GM23338 (cell line): Measurements from ENCODE around the gene LDB1. TPM values are rescaled to one million over a fixed set of nuclear protein-coding genes. Genes with fewer than 3 reads are reported as not detected.

Experiments
- ATAC-seq: fragments of 200-7000 bp; cut with Tn5 transposase; 3 replicates; pipeline ENCODE4 v1.9.1; 2020
- DNase-seq: peaks from one replicate; pipeline ENCODE4 v3.0.0-alpha.2; 2015; ENCODE audit warnings: low spot score
- H2AFZ ChIP-seq: fragments of 200-600 bp; sonication (generic); 2 replicates; pipeline ENCODE4 v1.8.0; 2016; ENCODE audit warnings: antibody characterized with exemption, mild to moderate bottlenecking, moderate library complexity
- H3F3A ChIP-seq: fragments of 200-600 bp; sonication (generic); replicated peaks from 2 replicates; pipeline ENCODE4 v1.8.0; 2017; ENCODE audit warnings: antibody characterized with exemption, mixed run types, low read depth
- H3K27ac ChIP-seq: fragments of 200-600 bp; sonication (generic); 2 replicates; pipeline ENCODE4 v1.6.1; 2016; ENCODE audit warnings: low read depth
- H3K27me3 ChIP-seq: fragments of 200-600 bp; sonication (generic); 2 replicates; pipeline ENCODE4 v1.8.0; 2016; ENCODE audit warnings: mild to moderate bottlenecking, mixed run types, moderate library complexity; ENCODE audit not compliant: insufficient read depth
- H3K36me3 ChIP-seq: fragments of 200-600 bp; sonication (generic); 2 replicates; pipeline ENCODE4 v1.8.0; 2016; ENCODE audit warnings: mild to moderate bottlenecking; ENCODE audit not compliant: insufficient read depth
- H3K4me1 ChIP-seq: fragments of 200-600 bp; sonication (generic); 2 replicates; pipeline ENCODE4 v1.8.0; 2016; ENCODE audit warnings: mild to moderate bottlenecking, moderate library complexity; ENCODE audit not compliant: insufficient read depth
- H3K4me2 ChIP-seq: fragments of 200-600 bp; sonication (generic); 2 replicates; pipeline ENCODE4 v1.7.1; 2017; ENCODE audit warnings: mixed run types
- H3K4me3 ChIP-seq: fragments of 200-600 bp; sonication (generic); 2 replicates; pipeline ENCODE4 v1.6.1; 2016; ENCODE audit warnings: mixed run types
- H3K79me2 ChIP-seq: fragments of 200-600 bp; sonication (generic); replicated peaks from 2 replicates; pipeline ENCODE4 v1.8.0; 2017; ENCODE audit warnings: mild to moderate bottlenecking; ENCODE audit not compliant: insufficient read depth
- H3K9me2 ChIP-seq: fragments of 200-600 bp; sonication (generic); 2 replicates; pipeline ENCODE4 v1.8.0; 2017; ENCODE audit not compliant: insufficient read depth
- H4K20me1 ChIP-seq: fragments of 200-600 bp; sonication (generic); replicated peaks from 2 replicates; pipeline ENCODE4 v1.8.0; 2017; ENCODE audit warnings: mild to moderate bottlenecking; ENCODE audit not compliant: insufficient read depth
- H3K27ac Mint-ChIP-seq: 2 replicates; pipeline ENCODE4 v1.8.0; 2020; ENCODE audit warnings: inconsistent platforms, mild to moderate bottlenecking, moderate library complexity, mixed read lengths
- H3K27me3 Mint-ChIP-seq: 3 replicates; pipeline ENCODE4 v1.8.0; 2022; ENCODE audit warnings: low read depth, mild to moderate bottlenecking, moderate library complexity, mixed read lengths, inconsistent platforms; ENCODE audit not compliant: insufficient read depth, poor library complexity
- H3K36me3 Mint-ChIP-seq: 3 replicates; pipeline ENCODE4 v1.8.0; 2021; ENCODE audit warnings: low read depth, mild to moderate bottlenecking, inconsistent platforms, moderate library complexity, mixed read lengths
- H3K4me1 Mint-ChIP-seq: 3 replicates; pipeline ENCODE4 v1.8.0; 2020; ENCODE audit warnings: mild to moderate bottlenecking, inconsistent platforms, mixed read lengths
- H3K4me3 Mint-ChIP-seq: 3 replicates; pipeline ENCODE4 v1.8.0; 2021; ENCODE audit warnings: moderate library complexity, mild to moderate bottlenecking, inconsistent platforms, mixed read lengths
- H3K9me3 Mint-ChIP-seq: 3 replicates; pipeline ENCODE4 v1.8.0; 2020; ENCODE audit warnings: moderate library complexity, mild to moderate bottlenecking, inconsistent platforms, mixed read lengths
- CREB1 ChIP-seq: fragments of 250-450 bp; sonication (Bioruptor Pico); IDR thresholded peaks from 2 replicates; pipeline ENCODE4 v1.5.0; 2020; ENCODE audit warnings: low read depth, mild to moderate bottlenecking, moderate library complexity
- JUNB ChIP-seq: IDR thresholded peaks from one replicate; pipeline ENCODE4 v1.6.1; 2016; ENCODE audit warnings: antibody characterized with exemption; ENCODE audit not compliant: unreplicated experiment
- POLR2AphosphoS5 ChIP-seq: IDR thresholded peaks from 2 replicates; pipeline ENCODE4 v1.6.1; 2016; ENCODE audit warnings: antibody characterized with exemption, low read depth
- ZNF114 ChIP-seq: fragments of 250-450 bp; sonication (Bioruptor Pico); IDR thresholded peaks from 2 replicates; pipeline ENCODE4 v1.5.0; 2020; ENCODE audit warnings: mild to moderate bottlenecking, moderate library complexity
- polyA plus RNA-seq: library from polyadenylated mRNA; unstranded; fragments of >200 nt; fragmentation: Nextera tagmentation; extraction: Ambion mirVana; gene quantifications from 2 replicates; pipeline ENCODE4 v1.2.1, GENCODE V29; 2016
- total RNA-seq: library from RNA; depleted of rRNA; stranded (reverse); fragments of >200 nt; shearing (Covaris generic); gene quantifications from 2 replicates; pipeline ENCODE4 v1.2.3, GENCODE V29; 2014
- TF ChIP-seq, protein P1 (sequence below), 2 experiments: fragments of 200-600 bp in 1 of 2; sonication (generic) in 1 of 2; conservative IDR thresholded peaks; 2 replicates each; pipeline versions ENCODE4 v1.5.1 to v1.6.1; 2016 to 2017; ENCODE audit warnings: antibody characterized with exemption in 2 of 2, low read depth in 2 of 2, mild to moderate bottlenecking in 2 of 2, moderate library complexity in 1 of 2
- TF ChIP-seq, protein P2 (sequence below): fragments of 250-450 bp; sonication (Bioruptor Pico); IDR thresholded peaks from 2 replicates; pipeline ENCODE4 v1.5.0; 2020; ENCODE audit warnings: mild to moderate bottlenecking, moderate library complexity

LDB1 gene
- total and polyA plus RNA-seq, 2 experiments from 2014 or later: 16.3 to 69.3 TPM

DNA sequence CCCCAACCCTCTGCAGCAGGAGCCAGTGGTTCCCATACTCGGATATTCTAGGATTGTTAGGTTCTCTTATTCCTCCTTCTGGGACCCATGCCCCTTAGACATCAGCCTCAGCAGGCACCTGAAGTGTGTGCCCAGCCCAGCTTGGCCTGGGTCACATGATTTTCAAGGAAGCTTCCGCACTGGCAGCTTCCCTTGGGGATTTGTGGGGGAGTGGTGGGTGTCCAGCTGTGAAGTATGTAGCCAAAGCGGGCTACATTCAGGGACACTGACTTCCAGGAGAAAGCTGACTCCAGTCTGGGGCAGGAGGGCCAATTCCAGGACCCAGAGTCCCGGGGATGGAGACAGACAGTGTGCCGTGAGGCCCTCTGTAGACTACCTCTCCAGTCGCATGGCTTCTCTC lies 1.3 kb downstream of the LDB1 start:
- DNase-seq: peak; percentile 49

DNA sequence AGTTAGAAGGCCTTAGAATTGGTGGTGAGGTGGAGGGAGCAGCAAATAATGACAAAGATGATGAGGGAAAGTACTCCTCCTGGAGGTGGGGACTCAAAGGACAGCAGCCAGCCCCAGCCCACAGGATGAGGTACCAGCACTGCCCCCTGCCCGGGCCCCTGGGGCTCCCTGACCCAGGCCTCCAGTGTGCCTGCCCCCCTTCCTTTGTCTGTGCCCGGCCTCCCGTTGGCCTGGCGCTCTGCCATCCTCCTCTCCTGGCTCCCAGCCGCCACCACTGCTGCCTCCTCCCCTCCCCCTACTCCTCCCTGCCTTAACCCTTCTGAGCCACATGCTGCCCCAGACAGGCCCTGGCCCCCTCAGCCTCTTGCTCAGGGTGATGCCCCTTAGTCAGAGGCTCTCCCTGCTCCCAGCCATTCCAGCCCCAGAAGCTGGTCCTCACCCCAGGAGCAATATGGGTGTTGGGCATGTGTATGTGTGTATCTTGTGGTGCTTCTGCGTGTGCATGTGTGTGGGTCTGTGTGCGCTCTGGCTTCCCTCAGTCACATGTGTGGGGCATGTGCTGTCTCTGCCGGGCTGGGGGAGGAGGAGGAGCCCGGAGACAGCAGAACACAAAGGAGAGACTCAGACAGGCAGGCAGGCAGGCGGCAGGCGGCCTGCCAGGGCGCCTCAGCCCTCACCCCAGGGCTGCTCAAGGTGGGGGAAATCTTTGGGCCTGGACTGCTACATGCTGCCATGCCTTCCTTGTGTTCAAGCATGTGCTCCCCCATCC lies 2.6 kb downstream of the LDB1 start:
- peak overlapping the region; percentile 93 for H3K4me3 Mint-ChIP-seq
- no peaks in the 10 kb centered on the region for H3K36me3 ChIP-seq
- no peaks in the 10 kb centered on the region; the same call in 1 of the 3 replicates for H3K9me3 Mint-ChIP-seq
- TF ChIP-seq, protein P1, sequence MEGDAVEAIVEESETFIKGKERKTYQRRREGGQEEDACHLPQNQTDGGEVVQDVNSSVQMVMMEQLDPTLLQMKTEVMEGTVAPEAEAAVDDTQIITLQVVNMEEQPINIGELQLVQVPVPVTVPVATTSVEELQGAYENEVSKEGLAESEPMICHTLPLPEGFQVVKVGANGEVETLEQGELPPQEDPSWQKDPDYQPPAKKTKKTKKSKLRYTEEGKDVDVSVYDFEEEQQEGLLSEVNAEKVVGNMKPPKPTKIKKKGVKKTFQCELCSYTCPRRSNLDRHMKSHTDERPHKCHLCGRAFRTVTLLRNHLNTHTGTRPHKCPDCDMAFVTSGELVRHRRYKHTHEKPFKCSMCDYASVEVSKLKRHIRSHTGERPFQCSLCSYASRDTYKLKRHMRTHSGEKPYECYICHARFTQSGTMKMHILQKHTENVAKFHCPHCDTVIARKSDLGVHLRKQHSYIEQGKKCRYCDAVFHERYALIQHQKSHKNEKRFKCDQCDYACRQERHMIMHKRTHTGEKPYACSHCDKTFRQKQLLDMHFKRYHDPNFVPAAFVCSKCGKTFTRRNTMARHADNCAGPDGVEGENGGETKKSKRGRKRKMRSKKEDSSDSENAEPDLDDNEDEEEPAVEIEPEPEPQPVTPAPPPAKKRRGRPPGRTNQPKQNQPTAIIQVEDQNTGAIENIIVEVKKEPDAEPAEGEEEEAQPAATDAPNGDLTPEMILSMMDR (conservative IDR thresholded peaks at IDR 0.05; ENCODE audit: low read depth in 2 of 2): peak; percentile 34 to 38; a peak in 3 of 4 replicates
- TF ChIP-seq POLR2AphosphoS5: peak; percentile 54
- TF ChIP-seq CREB1 (CRISPR knock-in tag): 0 out of 2 replicates have a peak, but pooled peaks have one; percentile 16
- TF ChIP-seq, protein P2, sequence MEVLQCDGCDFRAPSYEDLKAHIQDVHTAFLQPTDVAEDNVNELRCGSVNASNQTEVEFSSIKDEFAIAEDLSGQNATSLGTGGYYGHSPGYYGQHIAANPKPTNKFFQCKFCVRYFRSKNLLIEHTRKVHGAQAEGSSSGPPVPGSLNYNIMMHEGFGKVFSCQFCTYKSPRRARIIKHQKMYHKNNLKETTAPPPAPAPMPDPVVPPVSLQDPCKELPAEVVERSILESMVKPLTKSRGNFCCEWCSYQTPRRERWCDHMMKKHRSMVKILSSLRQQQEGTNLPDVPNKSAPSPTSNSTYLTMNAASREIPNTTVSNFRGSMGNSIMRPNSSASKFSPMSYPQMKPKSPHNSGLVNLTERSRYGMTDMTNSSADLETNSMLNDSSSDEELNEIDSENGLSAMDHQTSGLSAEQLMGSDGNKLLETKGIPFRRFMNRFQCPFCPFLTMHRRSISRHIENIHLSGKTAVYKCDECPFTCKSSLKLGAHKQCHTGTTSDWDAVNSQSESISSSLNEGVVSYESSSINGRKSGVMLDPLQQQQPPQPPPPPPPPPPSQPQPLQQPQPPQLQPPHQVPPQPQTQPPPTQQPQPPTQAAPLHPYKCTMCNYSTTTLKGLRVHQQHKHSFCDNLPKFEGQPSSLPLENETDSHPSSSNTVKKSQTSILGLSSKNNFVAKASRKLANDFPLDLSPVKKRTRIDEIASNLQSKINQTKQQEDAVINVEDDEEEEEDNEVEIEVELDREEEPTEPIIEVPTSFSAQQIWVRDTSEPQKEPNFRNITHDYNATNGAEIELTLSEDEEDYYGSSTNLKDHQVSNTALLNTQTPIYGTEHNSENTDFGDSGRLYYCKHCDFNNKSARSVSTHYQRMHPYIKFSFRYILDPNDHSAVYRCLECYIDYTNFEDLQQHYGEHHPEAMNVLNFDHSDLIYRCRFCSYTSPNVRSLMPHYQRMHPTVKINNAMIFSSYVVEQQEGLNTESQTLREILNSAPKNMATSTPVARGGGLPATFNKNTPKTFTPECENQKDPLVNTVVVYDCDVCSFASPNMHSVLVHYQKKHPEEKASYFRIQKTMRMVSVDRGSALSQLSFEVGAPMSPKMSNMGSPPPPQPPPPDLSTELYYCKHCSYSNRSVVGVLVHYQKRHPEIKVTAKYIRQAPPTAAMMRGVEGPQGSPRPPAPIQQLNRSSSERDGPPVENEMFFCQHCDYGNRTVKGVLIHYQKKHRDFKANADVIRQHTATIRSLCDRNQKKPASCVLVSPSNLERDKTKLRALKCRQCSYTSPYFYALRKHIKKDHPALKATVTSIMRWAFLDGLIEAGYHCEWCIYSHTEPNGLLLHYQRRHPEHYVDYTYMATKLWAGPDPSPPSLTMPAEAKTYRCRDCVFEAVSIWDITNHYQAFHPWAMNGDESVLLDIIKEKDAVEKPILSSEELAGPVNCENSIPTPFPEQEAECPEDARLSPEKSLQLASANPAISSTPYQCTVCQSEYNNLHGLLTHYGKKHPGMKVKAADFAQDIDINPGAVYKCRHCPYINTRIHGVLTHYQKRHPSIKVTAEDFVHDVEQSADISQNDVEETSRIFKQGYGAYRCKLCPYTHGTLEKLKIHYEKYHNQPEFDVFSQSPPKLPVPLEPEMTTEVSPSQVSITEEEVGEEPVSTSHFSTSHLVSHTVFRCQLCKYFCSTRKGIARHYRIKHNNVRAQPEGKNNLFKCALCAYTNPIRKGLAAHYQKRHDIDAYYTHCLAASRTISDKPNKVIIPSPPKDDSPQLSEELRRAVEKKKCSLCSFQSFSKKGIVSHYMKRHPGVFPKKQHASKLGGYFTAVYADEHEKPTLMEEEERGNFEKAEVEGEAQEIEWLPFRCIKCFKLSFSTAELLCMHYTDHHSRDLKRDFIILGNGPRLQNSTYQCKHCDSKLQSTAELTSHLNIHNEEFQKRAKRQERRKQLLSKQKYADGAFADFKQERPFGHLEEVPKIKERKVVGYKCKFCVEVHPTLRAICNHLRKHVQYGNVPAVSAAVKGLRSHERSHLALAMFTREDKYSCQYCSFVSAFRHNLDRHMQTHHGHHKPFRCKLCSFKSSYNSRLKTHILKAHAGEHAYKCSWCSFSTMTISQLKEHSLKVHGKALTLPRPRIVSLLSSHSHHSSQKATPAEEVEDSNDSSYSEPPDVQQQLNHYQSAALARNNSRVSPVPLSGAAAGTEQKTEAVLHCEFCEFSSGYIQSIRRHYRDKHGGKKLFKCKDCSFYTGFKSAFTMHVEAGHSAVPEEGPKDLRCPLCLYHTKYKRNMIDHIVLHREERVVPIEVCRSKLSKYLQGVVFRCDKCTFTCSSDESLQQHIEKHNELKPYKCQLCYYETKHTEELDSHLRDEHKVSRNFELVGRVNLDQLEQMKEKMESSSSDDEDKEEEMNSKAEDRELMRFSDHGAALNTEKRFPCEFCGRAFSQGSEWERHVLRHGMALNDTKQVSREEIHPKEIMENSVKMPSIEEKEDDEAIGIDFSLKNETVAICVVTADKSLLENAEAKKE (CRISPR knock-in tag): no peak
- peak overlapping the region; percentile 97 for H3K27ac Mint-ChIP-seq
- H4K20me1 ChIP-seq: peaks cover 13% of the 10 kb centered on the region
- H3K27me3 ChIP-seq: no peaks in the 10 kb centered on the region
- peaks cover 67% of the 10 kb centered on the region for H3K79me2 ChIP-seq
- H3K27ac ChIP-seq: peak overlapping the region; percentile 95
- peaks cover 62% of the 10 kb centered on the region for H3K4me1 ChIP-seq
- peak overlapping the region; percentile 95 for H3K4me3 ChIP-seq
- peaks cover 7% of the 10 kb centered on the region; the same call in 1 of the 3 replicates for H3K36me3 Mint-ChIP-seq
- peaks cover 26% of the 10 kb centered on the region for H3K27me3 Mint-ChIP-seq
- peak overlapping the region; percentile 80 for H3K4me2 ChIP-seq
- H2AFZ ChIP-seq: no peak overlapping the region
- ATAC-seq: peak; percentile 1
- no peaks in the 10 kb centered on the region for H3K9me2 ChIP-seq
- peaks cover 68% of the 10 kb centered on the region for H3K4me1 Mint-ChIP-seq
- peaks cover 17% of the 10 kb centered on the region for H3F3A ChIP-seq
- DNase-seq: peak; percentile 80

More for the DNA sequence above, 1.3 kb downstream of the LDB1 start:
- no peak overlapping the region for H2AFZ ChIP-seq
- peaks cover 21% of the 10 kb centered on the region for H3K27me3 Mint-ChIP-seq
- H3K4me3 ChIP-seq: peak overlapping the region; percentile 95
- TF ChIP-seq JUNB (no peak), ZNF114 (CRISPR knock-in tag) (no peak)
- H3K79me2 ChIP-seq: peaks cover 54% of the 10 kb centered on the region
- ATAC-seq: no peak
- no peaks in the 10 kb centered on the region for H3K27me3 ChIP-seq
- peaks cover 64% of the 10 kb centered on the region for H3K4me1 Mint-ChIP-seq
- H3K4me1 ChIP-seq: peaks cover 56% of the 10 kb centered on the region
- H3F3A ChIP-seq: peaks cover 21% of the 10 kb centered on the region
- peaks cover 3% of the 10 kb centered on the region; the same call in 1 of the 3 replicates for H3K36me3 Mint-ChIP-seq
- H3K27ac ChIP-seq: peak overlapping the region; percentile 98
- H3K4me3 Mint-ChIP-seq: peak overlapping the region; percentile 93
- no peaks in the 10 kb centered on the region for H3K9me2 ChIP-seq
- peak overlapping the region; percentile 93 for H3K27ac Mint-ChIP-seq
- H3K4me2 ChIP-seq: peak overlapping the region; percentile 80
- no peaks in the 10 kb centered on the region; the same call in 2 of the 3 replicates for H3K9me3 Mint-ChIP-seq
- H4K20me1 ChIP-seq: no peaks in the 10 kb centered on the region; the same call in none of the 2 replicates
- H3K36me3 ChIP-seq: no peaks in the 10 kb centered on the region
